HepG2 (cell line): ENCODE results near the gene ABTB2. TPM values are rescaled to one million over a fixed set of nuclear protein-coding genes. Genes with fewer than 3 reads are reported as not detected.

Experiments
- MED8 ChIP-seq: sonication (generic); formaldehyde crosslinking; IDR thresholded peaks from 2 replicates; pipeline ENCODE4 v1.8.1; 2023; ENCODE audit warnings: mild to moderate bottlenecking, missing genetic modification reagents; ENCODE audit not compliant: insufficient replicate concordance
- MIER3 ChIP-seq: IDR thresholded peaks from 2 replicates; pipeline ENCODE4 v1.6.1; 2016; ENCODE audit warnings: missing compliant biosample characterization, borderline replicate concordance
- PHF20 ChIP-seq: sonication (generic); formaldehyde crosslinking; IDR thresholded peaks from 2 replicates; pipeline ENCODE4 v1.5.0; 2020; ENCODE audit warnings: mild to moderate bottlenecking, missing genetic modification reagents
- TOPORS ChIP-seq: sonication (generic); formaldehyde crosslinking; IDR thresholded peaks from 2 replicates; pipeline ENCODE4 v1.8.0; 2023; ENCODE audit warnings: mild to moderate bottlenecking, missing genetic modification reagents
- ZBTB38 ChIP-seq: sonication (generic); formaldehyde crosslinking; IDR thresholded peaks from 2 replicates; pipeline ENCODE4 v1.5.1; 2020; ENCODE audit warnings: mild to moderate bottlenecking, missing genetic modification reagents
- ZNF282 ChIP-seq: fragments of 450-650 bp; IDR thresholded peaks from 2 replicates; pipeline ENCODE4 v1.6.1; 2018; ENCODE audit not compliant: partially characterized antibody
- ZNF44 ChIP-seq: sonication (generic); formaldehyde crosslinking; IDR thresholded peaks from 2 replicates; pipeline ENCODE4 v1.5.1; 2020; ENCODE audit warnings: mild to moderate bottlenecking, missing genetic modification reagents
- ZNF501 ChIP-seq: sonication (generic); formaldehyde crosslinking; IDR thresholded peaks from 2 replicates; pipeline ENCODE4 v1.5.1; 2020; ENCODE audit warnings: mild to moderate bottlenecking, moderate library complexity, missing genetic modification reagents
- ZNF749 ChIP-seq: sonication (generic); formaldehyde crosslinking; IDR thresholded peaks from 2 replicates; pipeline ENCODE4 v1.8.0; 2022; ENCODE audit warnings: mild to moderate bottlenecking, missing genetic modification reagents, moderate library complexity, borderline replicate concordance
- polyA plus RNA-seq, 8 experiments: library from polyadenylated mRNA; depleted of rRNA in 3 of 8; stranded (reverse) in 7 of 8; unstranded in 1 of 8; fragments of >200 nt; fragmentation: Illumina TruSeq in 4 of 8; extraction: Trizol in 4 of 8; gene quantifications; 2 replicates each; pipeline versions ENCODE4 v1.2.1 to v1.2.3, GENCODE V29; 2011 to 2016; ENCODE audit warnings: low read depth in 4 of 8, missing spikeins in 1 of 8, mixed read lengths in 1 of 8; ENCODE audit not compliant: insufficient read depth in 1 of 8
- total RNA-seq, 5 experiments: library from RNA; depleted of rRNA; stranded (reverse); fragments of >200 nt; fragmentation: Illumina TruSeq; extraction: Trizol; gene quantifications; 2 replicates each; pipeline ENCODE4 v1.2.3, GENCODE V29; 2016; ENCODE audit warnings: low read depth in 1 of 5
- TF ChIP-seq, protein P1 (sequence below): sonication (generic); formaldehyde crosslinking; IDR thresholded peaks from 2 replicates; pipeline ENCODE4 v1.8.0; 2022; ENCODE audit warnings: mild to moderate bottlenecking, missing genetic modification reagents, moderate library complexity
- TF ChIP-seq, protein P2 (sequence below): sonication (generic); formaldehyde crosslinking; IDR thresholded peaks from 2 replicates; pipeline ENCODE4 v1.4.0; 2020; ENCODE audit warnings: missing genetic modification reagents
- TF ChIP-seq, protein P3 (sequence below): sonication (generic); formaldehyde crosslinking; IDR thresholded peaks from 2 replicates; pipeline ENCODE4 v1.9.0; 2022; ENCODE audit warnings: missing genetic modification reagents, mild to moderate bottlenecking, borderline replicate concordance
- TF ChIP-seq, protein P4 (sequence below): sonication (generic); formaldehyde crosslinking; IDR thresholded peaks from 2 replicates; pipeline ENCODE4 v1.4.0; 2020; ENCODE audit warnings: missing genetic modification reagents, mild to moderate bottlenecking, borderline replicate concordance
- TF ChIP-seq, protein P5 (sequence below), 2 experiments: IDR thresholded peaks; 2 replicates each; pipeline ENCODE4 v1.6.1; 2011 to 2012; ENCODE audit warnings: low read length in 2 of 2, borderline replicate concordance in 1 of 2, low read depth in 1 of 2, mild to moderate bottlenecking in 1 of 2, moderate library complexity in 1 of 2
- TF ChIP-seq, protein P6 (sequence below): sonication (generic); IDR thresholded peaks from 2 replicates; pipeline ENCODE4 v1.6.1; 2016; ENCODE audit warnings: low read depth, borderline replicate concordance

The ABTB2 gene
- total and polyA plus RNA-seq, 2 of the 13 experiments (the other 11 are each of a cell fraction or from before 2014, with no cell fraction given) = 5.1 to 15.4 TPM

DNA sequence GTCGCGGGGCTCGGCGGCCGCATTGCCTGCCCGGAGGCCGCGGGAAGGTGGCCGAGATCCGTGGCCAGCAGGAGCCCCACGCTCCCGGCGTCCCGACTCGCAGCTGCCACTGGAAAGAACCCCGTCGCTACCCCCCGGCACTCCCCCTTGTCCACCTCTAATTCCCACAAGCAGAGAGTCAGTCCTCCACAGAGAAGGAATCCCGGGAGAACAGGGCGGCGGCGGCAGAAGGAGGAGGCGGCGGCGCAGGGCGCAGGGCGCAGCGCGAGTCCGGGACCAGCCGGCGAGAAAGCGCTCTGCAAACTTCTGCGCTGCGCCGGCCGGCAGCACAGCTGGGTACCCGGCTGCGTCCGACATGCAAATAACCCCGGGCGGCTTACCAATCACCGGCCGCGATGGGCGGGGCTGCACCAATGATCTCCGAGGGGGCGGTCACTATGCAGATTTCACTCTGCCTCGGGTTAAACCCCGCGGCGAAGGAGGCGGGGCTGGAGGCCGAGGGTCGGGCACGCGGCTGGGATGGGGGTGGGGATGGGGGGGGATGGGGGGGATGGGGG, at the start of gene ABTB2 (continued):
- TF ChIP-seq TOPORS (CRISPR knock-in tag) = no peak
- no peak for TF ChIP-seq ZNF282
- 0 out of 2 replicates have a peak, but pooled peaks have one; percentile 43 for TF ChIP-seq ZNF749
- TF ChIP-seq ZBTB38 (CRISPR knock-in tag) = no peak
- 0 out of 2 replicates have a peak, but pooled peaks have one; percentile 28 for TF ChIP-seq ZNF44
- TF ChIP-seq MIER3 (CRISPR knock-in tag) = peak; percentile 26; the same call in 1 of the 2 replicates
- TF ChIP-seq ZNF501 (CRISPR knock-in tag) = no peak
- TF ChIP-seq, protein P1, sequence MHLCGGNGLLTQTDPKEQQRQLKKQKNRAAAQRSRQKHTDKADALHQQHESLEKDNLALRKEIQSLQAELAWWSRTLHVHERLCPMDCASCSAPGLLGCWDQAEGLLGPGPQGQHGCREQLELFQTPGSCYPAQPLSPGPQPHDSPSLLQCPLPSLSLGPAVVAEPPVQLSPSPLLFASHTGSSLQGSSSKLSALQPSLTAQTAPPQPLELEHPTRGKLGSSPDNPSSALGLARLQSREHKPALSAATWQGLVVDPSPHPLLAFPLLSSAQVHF (CRISPR knock-in tag) = 0 out of 2 replicates have a peak, but pooled peaks have one; percentile 35
- TF ChIP-seq, protein P2, sequence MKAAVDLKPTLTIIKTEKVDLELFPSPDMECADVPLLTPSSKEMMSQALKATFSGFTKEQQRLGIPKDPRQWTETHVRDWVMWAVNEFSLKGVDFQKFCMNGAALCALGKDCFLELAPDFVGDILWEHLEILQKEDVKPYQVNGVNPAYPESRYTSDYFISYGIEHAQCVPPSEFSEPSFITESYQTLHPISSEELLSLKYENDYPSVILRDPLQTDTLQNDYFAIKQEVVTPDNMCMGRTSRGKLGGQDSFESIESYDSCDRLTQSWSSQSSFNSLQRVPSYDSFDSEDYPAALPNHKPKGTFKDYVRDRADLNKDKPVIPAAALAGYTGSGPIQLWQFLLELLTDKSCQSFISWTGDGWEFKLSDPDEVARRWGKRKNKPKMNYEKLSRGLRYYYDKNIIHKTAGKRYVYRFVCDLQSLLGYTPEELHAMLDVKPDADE (CRISPR knock-in tag) = no peak
- TF ChIP-seq MED8 (CRISPR knock-in tag) = peak; percentile 52
- no peak for TF ChIP-seq PHF20 (CRISPR knock-in tag)
- TF ChIP-seq, protein P3, sequence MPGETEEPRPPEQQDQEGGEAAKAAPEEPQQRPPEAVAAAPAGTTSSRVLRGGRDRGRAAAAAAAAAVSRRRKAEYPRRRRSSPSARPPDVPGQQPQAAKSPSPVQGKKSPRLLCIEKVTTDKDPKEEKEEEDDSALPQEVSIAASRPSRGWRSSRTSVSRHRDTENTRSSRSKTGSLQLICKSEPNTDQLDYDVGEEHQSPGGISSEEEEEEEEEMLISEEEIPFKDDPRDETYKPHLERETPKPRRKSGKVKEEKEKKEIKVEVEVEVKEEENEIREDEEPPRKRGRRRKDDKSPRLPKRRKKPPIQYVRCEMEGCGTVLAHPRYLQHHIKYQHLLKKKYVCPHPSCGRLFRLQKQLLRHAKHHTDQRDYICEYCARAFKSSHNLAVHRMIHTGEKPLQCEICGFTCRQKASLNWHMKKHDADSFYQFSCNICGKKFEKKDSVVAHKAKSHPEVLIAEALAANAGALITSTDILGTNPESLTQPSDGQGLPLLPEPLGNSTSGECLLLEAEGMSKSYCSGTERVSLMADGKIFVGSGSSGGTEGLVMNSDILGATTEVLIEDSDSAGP (CRISPR knock-in tag) = peak; percentile 14; the same call in 1 of the 2 replicates
- TF ChIP-seq, protein P4, sequence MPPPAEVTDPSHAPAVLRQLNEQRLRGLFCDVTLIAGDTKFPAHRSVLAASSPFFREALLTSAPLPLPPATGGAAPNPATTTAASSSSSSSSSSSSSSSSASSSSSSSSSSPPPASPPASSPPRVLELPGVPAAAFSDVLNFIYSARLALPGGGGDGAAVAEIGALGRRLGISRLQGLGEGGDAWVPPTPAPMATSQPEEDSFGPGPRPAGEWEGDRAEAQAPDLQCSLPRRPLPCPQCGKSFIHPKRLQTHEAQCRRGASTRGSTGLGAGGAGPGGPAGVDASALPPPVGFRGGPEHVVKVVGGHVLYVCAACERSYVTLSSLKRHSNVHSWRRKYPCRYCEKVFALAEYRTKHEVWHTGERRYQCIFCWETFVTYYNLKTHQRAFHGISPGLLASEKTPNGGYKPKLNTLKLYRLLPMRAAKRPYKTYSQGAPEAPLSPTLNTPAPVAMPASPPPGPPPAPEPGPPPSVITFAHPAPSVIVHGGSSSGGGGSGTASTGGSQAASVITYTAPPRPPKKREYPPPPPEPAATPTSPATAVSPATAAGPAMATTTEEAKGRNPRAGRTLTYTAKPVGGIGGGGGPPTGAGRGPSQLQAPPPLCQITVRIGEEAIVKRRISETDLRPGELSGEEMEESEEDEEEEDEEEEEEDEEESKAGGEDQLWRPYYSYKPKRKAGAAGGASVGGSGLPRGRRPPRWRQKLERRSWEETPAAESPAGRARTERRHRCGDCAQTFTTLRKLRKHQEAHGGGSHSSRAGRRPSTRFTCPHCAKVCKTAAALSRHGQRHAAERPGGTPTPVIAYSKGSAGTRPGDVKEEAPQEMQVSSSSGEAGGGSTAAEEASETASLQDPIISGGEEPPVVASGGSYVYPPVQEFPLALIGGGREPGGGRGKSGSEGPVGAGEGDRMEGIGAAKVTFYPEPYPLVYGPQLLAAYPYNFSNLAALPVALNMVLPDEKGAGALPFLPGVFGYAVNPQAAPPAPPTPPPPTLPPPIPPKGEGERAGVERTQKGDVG (CRISPR knock-in tag) = no peak; the same call in 1 of the 2 replicates
- TF ChIP-seq, protein P5, sequence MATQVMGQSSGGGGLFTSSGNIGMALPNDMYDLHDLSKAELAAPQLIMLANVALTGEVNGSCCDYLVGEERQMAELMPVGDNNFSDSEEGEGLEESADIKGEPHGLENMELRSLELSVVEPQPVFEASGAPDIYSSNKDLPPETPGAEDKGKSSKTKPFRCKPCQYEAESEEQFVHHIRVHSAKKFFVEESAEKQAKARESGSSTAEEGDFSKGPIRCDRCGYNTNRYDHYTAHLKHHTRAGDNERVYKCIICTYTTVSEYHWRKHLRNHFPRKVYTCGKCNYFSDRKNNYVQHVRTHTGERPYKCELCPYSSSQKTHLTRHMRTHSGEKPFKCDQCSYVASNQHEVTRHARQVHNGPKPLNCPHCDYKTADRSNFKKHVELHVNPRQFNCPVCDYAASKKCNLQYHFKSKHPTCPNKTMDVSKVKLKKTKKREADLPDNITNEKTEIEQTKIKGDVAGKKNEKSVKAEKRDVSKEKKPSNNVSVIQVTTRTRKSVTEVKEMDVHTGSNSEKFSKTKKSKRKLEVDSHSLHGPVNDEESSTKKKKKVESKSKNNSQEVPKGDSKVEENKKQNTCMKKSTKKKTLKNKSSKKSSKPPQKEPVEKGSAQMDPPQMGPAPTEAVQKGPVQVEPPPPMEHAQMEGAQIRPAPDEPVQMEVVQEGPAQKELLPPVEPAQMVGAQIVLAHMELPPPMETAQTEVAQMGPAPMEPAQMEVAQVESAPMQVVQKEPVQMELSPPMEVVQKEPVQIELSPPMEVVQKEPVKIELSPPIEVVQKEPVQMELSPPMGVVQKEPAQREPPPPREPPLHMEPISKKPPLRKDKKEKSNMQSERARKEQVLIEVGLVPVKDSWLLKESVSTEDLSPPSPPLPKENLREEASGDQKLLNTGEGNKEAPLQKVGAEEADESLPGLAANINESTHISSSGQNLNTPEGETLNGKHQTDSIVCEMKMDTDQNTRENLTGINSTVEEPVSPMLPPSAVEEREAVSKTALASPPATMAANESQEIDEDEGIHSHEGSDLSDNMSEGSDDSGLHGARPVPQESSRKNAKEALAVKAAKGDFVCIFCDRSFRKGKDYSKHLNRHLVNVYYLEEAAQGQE (IDR thresholded peaks at IDR 0.05; ENCODE audit: borderline replicate concordance in 1 of 2, low read depth in 1 of 2, low read length in 2 of 2) = peak in 1 of 2 experiments; percentile 35; a peak in 1 of 4 replicates
- TF ChIP-seq, protein P6, sequence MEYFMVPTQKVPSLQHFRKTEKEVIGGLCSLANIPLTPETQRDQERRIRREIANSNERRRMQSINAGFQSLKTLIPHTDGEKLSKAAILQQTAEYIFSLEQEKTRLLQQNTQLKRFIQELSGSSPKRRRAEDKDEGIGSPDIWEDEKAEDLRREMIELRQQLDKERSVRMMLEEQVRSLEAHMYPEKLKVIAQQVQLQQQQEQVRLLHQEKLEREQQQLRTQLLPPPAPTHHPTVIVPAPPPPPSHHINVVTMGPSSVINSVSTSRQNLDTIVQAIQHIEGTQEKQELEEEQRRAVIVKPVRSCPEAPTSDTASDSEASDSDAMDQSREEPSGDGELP = peak; percentile 97
